Hepatocyte (in vitro differentiated cells): ENCODE results near the gene HEPN1.

ENCODE experiments used
- EZH2 ChIP-seq: fragments of 200-600 bp; sonication (generic); IDR thresholded peaks from 2 replicates; pipeline ENCODE4 v1.6.1; 2016; ENCODE audit warnings: antibody characterized with exemption, mild to moderate bottlenecking, borderline replicate concordance
- TF ChIP-seq, protein P1 (sequence below): fragments of 200-600 bp; sonication (generic); IDR thresholded peaks from 2 replicates; pipeline ENCODE4 v1.5.1; 2016; ENCODE audit warnings: antibody characterized with exemption, mild to moderate bottlenecking; ENCODE audit not compliant: poor library complexity

- TF ChIP-seq, protein P1, sequence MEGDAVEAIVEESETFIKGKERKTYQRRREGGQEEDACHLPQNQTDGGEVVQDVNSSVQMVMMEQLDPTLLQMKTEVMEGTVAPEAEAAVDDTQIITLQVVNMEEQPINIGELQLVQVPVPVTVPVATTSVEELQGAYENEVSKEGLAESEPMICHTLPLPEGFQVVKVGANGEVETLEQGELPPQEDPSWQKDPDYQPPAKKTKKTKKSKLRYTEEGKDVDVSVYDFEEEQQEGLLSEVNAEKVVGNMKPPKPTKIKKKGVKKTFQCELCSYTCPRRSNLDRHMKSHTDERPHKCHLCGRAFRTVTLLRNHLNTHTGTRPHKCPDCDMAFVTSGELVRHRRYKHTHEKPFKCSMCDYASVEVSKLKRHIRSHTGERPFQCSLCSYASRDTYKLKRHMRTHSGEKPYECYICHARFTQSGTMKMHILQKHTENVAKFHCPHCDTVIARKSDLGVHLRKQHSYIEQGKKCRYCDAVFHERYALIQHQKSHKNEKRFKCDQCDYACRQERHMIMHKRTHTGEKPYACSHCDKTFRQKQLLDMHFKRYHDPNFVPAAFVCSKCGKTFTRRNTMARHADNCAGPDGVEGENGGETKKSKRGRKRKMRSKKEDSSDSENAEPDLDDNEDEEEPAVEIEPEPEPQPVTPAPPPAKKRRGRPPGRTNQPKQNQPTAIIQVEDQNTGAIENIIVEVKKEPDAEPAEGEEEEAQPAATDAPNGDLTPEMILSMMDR = no peak
- TF ChIP-seq EZH2 = no peak
Observed at GRCh38 chr11:124878759-124879492, 40.1 kb upstream of the HEPN1 start.
